Placental pericyte (primary cell): ENCODE data around the gene B3GNT9. TPM values are rescaled to one million over a fixed set of nuclear protein-coding genes. Genes with fewer than 3 reads are reported as not detected.

ENCODE experiments used
- total RNA-seq: library from RNA; depleted of rRNA; stranded (reverse); fragments of >200 nt; gene quantifications from 2 replicates; pipeline ENCODE4 v1.2.3, GENCODE V29; 2012

The B3GNT9 gene
- total RNA-seq: 57.3 and 63.7 TPM in 2 replicates

DNA sequence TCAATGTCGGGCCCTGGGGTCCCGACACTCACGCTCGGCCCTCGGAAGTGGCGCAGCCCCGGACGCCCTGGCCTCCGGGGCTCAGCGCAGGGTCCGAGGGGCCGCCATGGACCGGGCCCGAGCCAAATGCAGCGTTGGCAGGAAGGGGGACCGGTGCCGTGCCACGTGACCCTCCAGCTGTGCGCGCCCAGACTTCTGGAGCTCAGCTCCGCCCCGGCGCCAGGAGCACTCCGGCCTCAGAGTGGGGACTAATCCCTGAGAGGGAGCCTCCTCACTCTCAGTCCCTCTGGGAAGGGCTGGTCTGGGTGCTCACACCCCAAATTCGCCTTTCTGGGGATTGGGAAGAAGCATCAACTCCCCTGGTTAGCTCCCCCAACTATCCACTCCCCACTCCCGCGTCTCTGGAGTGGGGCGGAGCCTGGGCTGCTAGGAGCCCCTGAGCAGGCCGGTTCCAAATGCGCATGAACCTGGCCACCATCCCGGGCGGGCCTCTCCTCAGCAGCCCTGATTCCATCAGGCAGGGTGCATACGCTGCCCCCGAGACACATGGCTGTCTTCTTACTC lies at the start of gene B3GNT9:
Gene B3GNT9 (minus strand): TSS at position 166 of the 564 bp plus-strand sequence. CDS start 513 bp downstream, outside the sequence.

DNA sequence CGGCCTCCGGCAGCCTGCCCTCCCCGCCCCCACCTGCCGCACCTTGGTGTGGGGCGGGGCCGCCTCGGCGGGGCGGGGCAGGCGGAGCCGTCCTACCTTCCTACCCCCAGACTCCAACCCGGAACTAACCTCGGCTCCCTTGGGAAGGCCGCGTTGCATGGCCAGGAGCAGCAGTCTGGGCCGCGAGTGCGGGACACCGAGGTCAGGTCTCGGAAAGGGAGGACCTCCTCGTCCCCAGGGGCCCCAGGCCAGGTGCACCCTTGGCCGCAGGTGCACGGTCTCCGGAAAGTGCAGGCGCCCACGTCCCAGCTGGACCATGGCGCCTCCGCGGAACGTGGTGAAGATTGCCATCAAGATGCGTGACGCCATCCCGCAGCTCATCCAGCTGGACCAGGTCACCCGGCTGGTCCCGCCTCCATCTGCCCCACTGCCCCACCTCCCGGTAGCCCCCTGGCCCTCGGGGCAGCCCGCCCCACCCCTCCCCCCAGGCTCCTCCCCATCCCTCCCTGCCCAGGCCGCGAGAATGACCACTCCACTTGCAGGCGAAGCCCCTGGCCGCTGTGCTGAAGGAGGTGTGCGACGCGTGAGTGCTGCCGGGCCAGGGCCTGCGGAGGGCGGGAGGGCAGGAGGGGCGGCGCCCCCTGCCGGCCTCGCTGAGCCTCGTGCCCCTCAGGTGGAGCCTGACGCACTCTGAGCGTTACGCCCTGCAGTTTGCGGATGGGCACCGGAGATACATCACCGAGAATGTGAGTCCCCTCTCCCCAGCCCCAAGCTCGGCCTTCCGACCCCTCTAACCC lies 48.4 kb upstream of the B3GNT9 start, which contains the start of gene ELMO3:
Gene ELMO3 (plus strand): TSS at position 121 of the 797 bp plus-strand sequence. CDS start 196 bp downstream, at position 317.

GRCh38 chr16:67191995-67192681 lies 41.3 kb upstream of the B3GNT9 start, which contains the start of gene E2F4:
Gene E2F4, plus strand, starts transcription at chr16:67192155. Its CDS starts 73 bp downstream, at chr16:67192228.

DNA sequence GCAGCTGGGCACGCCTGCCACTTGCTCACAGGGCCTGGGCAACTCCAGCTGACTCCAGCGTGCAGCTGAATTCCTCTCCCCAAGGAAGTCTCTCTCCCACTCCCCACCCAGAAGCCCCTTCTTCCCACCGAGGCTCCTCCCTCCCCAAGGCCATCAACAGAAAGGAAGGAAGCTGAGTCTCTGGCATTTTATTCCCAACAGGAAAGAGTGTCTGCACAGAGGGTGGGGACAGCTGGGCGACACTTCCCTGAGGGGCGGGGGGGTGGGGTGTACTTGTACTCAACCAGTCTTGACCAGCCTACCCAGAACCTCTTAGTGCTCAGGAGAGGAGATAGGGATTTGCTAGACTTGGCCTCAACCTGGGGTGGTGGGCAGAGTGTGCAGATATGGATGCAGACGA lies 39.2 kb upstream of the B3GNT9 start, which contains the start of gene EXOC3L1:
Gene EXOC3L1 (minus strand): TSS at position 96 of the 400 bp plus-strand sequence. CDS start 460 bp downstream, outside the sequence.

DNA sequence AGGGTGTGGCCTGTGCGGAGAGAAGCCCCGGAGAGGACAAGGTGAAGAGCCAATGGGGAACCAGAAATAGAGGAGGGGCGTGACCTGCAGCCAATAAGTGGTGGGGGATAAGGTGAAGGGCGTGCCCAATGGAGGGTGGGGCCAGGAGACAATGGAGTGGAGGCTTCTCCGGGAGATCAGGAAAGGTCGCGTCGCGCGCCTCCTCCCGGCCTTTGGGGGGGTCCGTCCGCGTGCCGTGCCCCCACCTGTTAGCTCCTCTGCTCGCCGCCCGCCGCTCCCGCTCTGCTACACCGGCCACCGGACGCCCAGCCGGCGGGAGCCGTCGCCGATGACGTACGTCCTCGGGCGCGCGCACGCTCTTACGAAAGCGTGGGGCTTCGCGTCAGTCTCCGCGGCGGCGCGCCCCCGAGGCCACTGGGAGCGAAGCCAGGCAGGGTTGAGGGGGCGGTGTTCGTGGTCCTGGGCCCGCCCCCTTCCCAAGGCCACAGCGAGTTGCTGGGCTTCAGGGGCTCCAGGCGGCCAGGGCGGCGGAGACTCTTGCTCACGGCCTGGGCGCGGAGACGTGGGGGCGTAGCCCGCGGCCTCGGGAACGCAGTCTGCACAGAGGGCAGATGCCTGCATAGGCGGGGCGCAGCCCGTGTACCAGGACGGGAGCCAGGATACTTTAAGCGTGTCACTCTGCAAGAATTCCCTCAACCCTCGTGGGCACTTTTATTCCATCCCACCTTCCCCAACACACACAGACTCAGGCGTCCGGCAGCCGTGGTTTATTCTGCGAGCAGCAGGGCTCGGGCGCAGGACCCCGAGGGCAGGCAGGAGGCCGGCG lies 33.0 kb upstream of the B3GNT9 start, which contains the start of gene MATCAP1:
Gene MATCAP1 (minus strand): TSS at position 337 of the 826 bp plus-strand sequence. CDS start 3,353 bp downstream, outside the sequence.

GRCh38 chr16:67170168-67170948 lies 19.6 kb upstream of the B3GNT9 start, which contains the start of gene NOL3:
Gene NOL3, plus strand, starts transcription at chr16:67170538.

DNA sequence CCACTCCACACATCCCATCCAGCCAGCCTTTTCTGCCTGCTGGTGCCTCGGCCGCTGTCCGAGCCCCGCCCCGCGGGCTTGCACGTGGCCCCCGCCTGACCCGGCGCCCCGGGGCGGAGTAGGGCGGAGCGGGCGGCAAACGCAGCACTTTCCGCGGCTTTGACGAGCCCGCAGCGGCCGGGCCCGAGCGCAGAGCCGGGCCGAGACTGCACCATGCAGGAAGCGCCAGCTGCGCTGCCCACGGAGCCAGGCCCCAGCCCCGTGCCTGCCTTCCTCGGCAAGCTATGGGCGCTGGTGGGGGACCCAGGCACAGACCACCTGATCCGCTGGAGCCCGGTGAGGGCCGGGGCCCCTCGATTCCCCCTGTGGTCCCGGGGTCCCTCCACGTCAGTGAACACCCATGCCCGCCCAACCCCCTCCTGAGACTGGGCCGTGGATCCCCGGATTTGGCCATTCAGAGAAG lies 13.8 kb upstream of the B3GNT9 start, which contains the start of gene HSF4:
Gene HSF4 (plus strand): TSS at position 147 of the 463 bp plus-strand sequence. CDS start 67 bp downstream, at position 214.

GRCh38 chr16:67109407-67110135 lies 41.2 kb downstream of the B3GNT9 start, which contains the start of gene PHAF1:
Gene PHAF1, plus strand, starts transcription at chr16:67109941. Its CDS starts 235 bp downstream, at chr16:67110176.

Other genes with a start within 250 kb of the B3GNT9 start
- gene CDH16, start 232.1 kb downstream of the B3GNT9 start, total RNA-seq: not detected in 2 replicates
- gene RRAD, start 225.5 kb downstream of the B3GNT9 start, total RNA-seq: 11.0 and 25.8 TPM in 2 replicates
- gene CIAO2B, start 216.6 kb downstream of the B3GNT9 start, total RNA-seq: 149 and 154 TPM in 2 replicates
- gene CES2, start 215.5 kb downstream of the B3GNT9 start, total RNA-seq: 38.7 and 46.4 TPM in 2 replicates
- 0.22 TPM in 1 of 2 replicates, not detected in the other for gene CES3, start 189.7 kb downstream of the B3GNT9 start, total RNA-seq
- 2.7 and 2.8 TPM in 2 replicates for gene CES4A, start 162.4 kb downstream of the B3GNT9 start, total RNA-seq
- gene CBFB, start 121.8 kb downstream of the B3GNT9 start, total RNA-seq: 88.4 and 124 TPM in 2 replicates
- 14.0 and 21.0 TPM in 2 replicates for gene PHAF1, start 41.1 kb downstream of the B3GNT9 start, total RNA-seq
- gene TRADD, start 8.9 kb upstream of the B3GNT9 start, total RNA-seq: 19.8 and 24.3 TPM in 2 replicates
- 9.6 and 12.7 TPM in 2 replicates for gene FBXL8, start 9.0 kb upstream of the B3GNT9 start, total RNA-seq
- 2.4 and 9.4 TPM in 2 replicates for gene HSF4, start 13.7 kb upstream of the B3GNT9 start, total RNA-seq
- 13.6 and 15.6 TPM in 2 replicates for gene NOL3, start 19.5 kb upstream of the B3GNT9 start, total RNA-seq
- 5.0 and 11.2 TPM in 2 replicates for gene MATCAP1, start 33.0 kb upstream of the B3GNT9 start, total RNA-seq
- not detected in 2 replicates for gene EXOC3L1, start 39.1 kb upstream of the B3GNT9 start, total RNA-seq
- gene E2F4, start 41.2 kb upstream of the B3GNT9 start, total RNA-seq: 69.6 and 120 TPM in 2 replicates
- 0.72 and 0.88 TPM in 2 replicates for gene ELMO3, start 48.1 kb upstream of the B3GNT9 start, total RNA-seq
- gene TMEM208, start 76.1 kb upstream of the B3GNT9 start, total RNA-seq: 36.4 and 42.0 TPM in 2 replicates
- gene FHOD1, start 96.5 kb upstream of the B3GNT9 start, total RNA-seq: 7.0 and 40.2 TPM in 2 replicates
- 1.1 and 1.6 TPM in 2 replicates for gene SLC9A5, start 98.0 kb upstream of the B3GNT9 start, total RNA-seq
- 6.6 and 21.0 TPM in 2 replicates for gene PLEKHG4, start 128.5 kb upstream of the B3GNT9 start, total RNA-seq
- gene KCTD19, start 175.7 kb upstream of the B3GNT9 start, total RNA-seq: under 0.01 TPM in 1 of 2 replicates, not detected in the other
- gene LRRC36, start 175.8 kb upstream of the B3GNT9 start, total RNA-seq: not detected in 2 replicates
- gene TPPP3, start 242.5 kb upstream of the B3GNT9 start, total RNA-seq: 0.88 and 1.1 TPM in 2 replicates